Lower leg skin (tissue), 3 donors: ENCODE results near the gene MTUS2.

Source experiments
- CTCF ChIP-seq, 3 donors: fragments of 450-650 bp; IDR thresholded peaks; one replicate each; pipeline ENCODE4 v1.5.1; 2016; ENCODE audit warnings: antibody characterized with exemption in 3 of 3, mild to moderate bottlenecking in 3 of 3, moderate library complexity in 2 of 3
- POLR2A ChIP-seq, 2 donors: fragments of 450-650 bp; IDR thresholded peaks; one replicate each; pipeline ENCODE4 v1.6.1; 2016 to 2017; ENCODE audit warnings: antibody characterized with exemption in 2 of 2, mild to moderate bottlenecking in 1 of 2, moderate library complexity in 1 of 2

GRCh38 chr13:29502391-29503008 is 682.4 kb downstream of the MTUS2 start:
- TF ChIP-seq CTCF (IDR thresholded peaks at IDR 0.05) (no peak), POLR2A (IDR thresholded peaks at IDR 0.05) (no peak)
